Measurements from ENCODE around the gene COPZ1. TPM values are rescaled to one million over a fixed set of nuclear protein-coding genes. Genes with fewer than 3 reads are reported as not detected.

Gene COPZ1
- total RNA-seq, 4 donors from 2014 or later = 60.8 to 92.3 (median 79.5) TPM

DNA sequence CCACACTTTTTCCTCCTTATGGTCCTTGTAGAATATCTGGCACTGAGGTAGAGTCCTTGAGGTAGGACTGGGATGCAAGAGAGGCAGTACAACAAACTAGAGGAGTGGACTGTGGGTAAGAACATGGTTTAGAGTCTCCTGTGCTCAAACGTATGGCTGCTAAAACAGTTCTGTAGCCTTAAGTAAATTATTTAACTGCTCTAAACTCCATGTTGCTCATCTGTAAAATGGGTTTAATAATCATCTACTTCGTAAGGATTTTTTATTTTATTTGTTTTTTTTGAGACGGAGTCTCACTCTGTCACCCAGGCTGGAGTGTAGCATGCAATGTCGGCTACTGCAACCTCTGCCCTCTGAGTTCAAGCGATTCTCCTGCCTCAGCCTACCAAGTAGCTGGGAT is 3.6 kb upstream of the COPZ1 start:
- TF ChIP-seq, protein P1, sequence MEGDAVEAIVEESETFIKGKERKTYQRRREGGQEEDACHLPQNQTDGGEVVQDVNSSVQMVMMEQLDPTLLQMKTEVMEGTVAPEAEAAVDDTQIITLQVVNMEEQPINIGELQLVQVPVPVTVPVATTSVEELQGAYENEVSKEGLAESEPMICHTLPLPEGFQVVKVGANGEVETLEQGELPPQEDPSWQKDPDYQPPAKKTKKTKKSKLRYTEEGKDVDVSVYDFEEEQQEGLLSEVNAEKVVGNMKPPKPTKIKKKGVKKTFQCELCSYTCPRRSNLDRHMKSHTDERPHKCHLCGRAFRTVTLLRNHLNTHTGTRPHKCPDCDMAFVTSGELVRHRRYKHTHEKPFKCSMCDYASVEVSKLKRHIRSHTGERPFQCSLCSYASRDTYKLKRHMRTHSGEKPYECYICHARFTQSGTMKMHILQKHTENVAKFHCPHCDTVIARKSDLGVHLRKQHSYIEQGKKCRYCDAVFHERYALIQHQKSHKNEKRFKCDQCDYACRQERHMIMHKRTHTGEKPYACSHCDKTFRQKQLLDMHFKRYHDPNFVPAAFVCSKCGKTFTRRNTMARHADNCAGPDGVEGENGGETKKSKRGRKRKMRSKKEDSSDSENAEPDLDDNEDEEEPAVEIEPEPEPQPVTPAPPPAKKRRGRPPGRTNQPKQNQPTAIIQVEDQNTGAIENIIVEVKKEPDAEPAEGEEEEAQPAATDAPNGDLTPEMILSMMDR (IDR thresholded peaks at IDR 0.05; ENCODE audit: low read depth) = no peak

DNA sequence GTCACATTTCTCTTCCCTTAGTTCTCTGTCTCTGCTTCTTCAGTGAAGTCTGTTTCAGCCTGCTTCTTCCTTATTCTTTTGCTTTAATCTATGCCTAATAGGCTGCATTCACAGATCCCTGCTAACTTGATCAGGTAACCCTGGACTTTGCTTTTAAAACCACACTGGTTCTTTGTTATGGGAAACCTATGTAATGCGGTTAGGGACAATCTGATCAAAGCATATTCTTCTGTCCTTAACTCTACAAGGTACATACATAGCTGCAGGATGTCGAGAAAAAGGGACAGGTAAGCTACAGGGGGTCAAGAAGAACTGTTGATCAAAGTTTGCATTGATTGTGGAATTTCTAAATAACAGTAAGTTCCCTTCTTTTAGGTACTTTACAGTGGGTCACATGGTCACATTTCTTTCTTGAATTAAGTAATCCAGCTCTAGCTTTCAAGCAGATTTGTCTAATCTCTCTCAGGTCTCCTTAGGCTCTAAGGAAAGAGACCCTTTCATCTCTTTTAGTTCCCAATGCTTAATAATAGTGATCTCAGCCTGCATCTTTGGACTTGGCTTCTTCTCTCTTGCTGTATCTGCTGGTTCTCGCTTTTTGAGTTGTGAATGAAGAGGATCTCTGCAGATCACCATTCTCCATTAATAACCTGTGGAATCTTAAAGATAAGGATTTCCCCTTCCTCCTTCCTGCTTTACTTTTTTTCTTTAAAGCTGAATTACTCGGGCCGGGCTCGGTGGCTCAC is 3.8 kb downstream of the COPZ1 start:
- TF ChIP-seq, protein P1 (IDR thresholded peaks at IDR 0.05; ENCODE audit: low read depth) = no peak

DNA sequence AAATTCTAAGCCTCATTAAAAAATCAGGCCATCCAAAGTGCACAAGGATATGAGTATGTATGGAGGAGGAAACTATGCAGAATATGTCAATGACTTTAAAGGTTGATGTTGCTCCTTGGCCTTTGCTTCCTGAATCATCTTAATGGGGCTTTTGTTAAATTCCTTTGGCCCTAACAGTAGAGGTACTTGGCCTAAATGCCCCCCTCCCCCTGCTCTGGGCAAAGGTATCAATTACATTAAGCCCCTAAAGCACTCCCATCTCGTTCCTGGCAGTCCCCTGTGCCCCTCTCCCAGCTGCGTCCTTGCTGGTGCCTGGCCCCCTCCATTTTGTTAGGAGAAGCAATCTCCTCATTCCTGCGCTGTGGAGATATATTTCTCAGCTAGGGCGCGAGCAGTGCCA is 4.8 kb downstream of the COPZ1 start:
- TF ChIP-seq, protein P1 (IDR thresholded peaks at IDR 0.05; ENCODE audit: low read depth) = no peak

DNA sequence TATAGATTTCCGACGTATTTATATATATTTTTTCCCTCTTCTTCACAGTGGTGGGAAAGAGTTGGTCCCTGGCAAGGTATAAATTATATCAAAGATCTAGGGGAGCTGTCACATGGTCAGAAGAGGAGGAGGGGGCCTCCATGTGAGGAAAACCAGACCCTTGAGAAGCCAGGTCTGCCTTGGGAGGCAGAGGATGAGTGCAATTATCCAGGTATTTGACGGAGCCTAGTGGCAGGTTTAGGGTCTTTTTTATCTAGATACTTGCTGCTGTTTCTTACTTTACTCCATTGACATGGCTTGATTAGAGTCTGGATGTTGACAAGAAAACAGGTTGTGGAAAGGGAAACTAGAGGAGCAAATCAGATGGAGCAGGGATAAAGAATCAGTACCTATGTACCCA is 5.5 kb downstream of the COPZ1 start:
- TF ChIP-seq, protein P1 (IDR thresholded peaks at IDR 0.05; ENCODE audit: low read depth) = no peak

DNA sequence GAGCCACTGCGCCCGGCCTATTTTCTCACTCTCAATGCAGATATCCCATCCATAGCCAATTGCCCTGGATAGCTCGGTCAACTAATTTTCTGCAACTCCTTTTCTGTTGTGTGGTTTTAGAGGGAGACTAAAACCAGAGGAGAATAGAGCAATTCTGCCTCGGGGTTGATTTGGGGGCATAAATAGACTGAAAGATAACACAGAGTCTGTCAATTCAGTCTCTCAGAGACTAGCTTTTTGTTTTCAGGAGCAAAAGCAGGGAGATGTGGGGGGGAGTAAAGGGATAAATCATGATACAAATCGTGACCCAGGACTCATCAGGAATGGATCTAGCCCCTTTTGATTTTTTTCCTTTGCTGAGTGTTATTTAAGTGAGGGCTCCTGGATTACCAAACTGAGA is 6.5 kb downstream of the COPZ1 start:
- TF ChIP-seq, protein P1 (IDR thresholded peaks at IDR 0.05; ENCODE audit: low read depth) = no peak

DNA sequence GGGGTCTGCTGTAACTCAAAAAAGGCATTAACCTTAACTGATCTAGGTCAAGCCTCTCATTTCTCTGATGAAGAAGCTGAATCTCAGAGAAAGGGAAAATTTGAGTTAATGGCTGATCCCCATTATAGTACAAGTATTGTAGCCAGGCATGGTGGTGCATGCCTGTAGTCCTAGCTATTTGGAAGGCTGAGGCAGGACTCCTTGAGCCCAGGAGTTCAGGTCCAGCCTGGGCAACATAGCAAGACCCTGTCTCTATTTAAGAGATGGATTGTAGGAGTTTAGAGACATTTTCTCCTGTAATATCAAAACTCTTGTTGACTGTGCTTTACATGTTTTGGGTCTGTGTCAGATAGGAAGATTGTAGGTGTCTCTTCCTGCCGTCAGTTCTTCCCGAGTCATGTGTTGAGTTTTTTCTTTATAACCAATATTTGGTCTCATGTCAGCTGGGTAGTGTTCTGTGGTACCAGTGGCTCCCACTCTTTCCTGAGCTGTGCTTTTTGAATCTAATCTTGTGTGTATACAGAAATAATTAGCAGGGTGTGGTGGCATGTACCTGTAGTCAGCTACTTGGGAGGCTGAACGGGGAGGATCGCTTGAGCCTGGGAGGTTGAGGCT is 8.6 kb downstream of the COPZ1 start:
- TF ChIP-seq, protein P1 (IDR thresholded peaks at IDR 0.05; ENCODE audit: low read depth) = no peak

DNA sequence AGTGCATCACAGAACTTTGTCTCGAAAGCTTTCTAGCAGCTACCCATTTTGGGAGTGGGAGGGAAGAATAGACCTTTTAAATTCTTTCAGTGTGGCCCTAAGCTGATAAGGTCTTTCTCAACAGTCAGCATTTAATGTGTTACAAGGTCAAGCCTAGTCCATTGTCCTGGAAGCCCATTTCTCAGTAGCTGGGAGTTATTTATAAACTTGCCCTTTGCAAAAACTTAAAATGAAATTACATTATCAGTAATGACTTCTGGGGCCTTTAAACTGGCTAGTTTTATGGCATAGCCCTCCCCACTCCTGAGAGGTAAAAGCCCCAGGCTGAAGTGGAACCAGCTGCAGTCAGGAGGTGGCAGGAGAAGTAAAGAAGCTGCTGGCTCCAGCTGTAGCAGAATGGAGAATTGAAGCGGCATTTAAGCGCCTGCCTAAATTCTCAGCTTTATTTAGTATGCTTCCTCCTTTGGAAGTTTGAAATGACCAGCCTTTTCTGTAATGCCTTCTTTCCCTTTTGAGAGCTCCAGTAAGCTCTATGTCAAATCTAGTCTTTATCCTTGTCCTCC is 12.4 kb downstream of the COPZ1 start:
- TF ChIP-seq, protein P1 (IDR thresholded peaks at IDR 0.05; ENCODE audit: low read depth) = no peak
